WTC11 (cell line): ENCODE results near the gene SYT1. TPM values are rescaled to one million over a fixed set of nuclear protein-coding genes. Genes with fewer than 3 reads are reported as not detected.

Experiments used
- ATAC-seq: fragments of 200-7000 bp; cut with Tn5 transposase; 2 replicates; pipeline ENCODE4 v1.10.0; 2021; ENCODE audit warnings: mild to moderate bottlenecking, moderate library complexity
- CTCF ChIA-PET: fragments of 300-600 bp; sonication (Branson Sonifier 250); formaldehyde crosslinking; loops from one replicate; lab custom pipeline; 2021; ENCODE audit warnings: antibody characterized with exemption; lab: Charles Lee
- POLR2A ChIA-PET: fragments of 350-600 bp; sonication (Branson Sonifier 250); formaldehyde crosslinking; loops from one replicate; lab custom pipeline; 2021; ENCODE audit warnings: antibody characterized with exemption; lab: Charles Lee
- DNase-seq: peaks from one replicate; pipeline ENCODE4 v3.0.0; 2021; ENCODE audit warnings: low spot score
- H3K27ac Mint-ChIP-seq: 2 replicates; pipeline ENCODE4 v1.8.0; 2021; ENCODE audit warnings: mixed read lengths
- H3K27me3 Mint-ChIP-seq: 2 replicates; pipeline ENCODE4 v1.8.0; 2021; ENCODE audit warnings: low read depth, mild to moderate bottlenecking, moderate library complexity, mixed read lengths
- H3K36me3 Mint-ChIP-seq: 2 replicates; pipeline ENCODE4 v1.8.0; 2021; ENCODE audit warnings: mixed read lengths
- H3K4me1 Mint-ChIP-seq: 2 replicates; pipeline ENCODE4 v1.8.0; 2022; ENCODE audit warnings: mixed read lengths
- H3K4me3 Mint-ChIP-seq: 2 replicates; pipeline ENCODE4 v1.8.0; 2021; ENCODE audit warnings: mild to moderate bottlenecking, moderate library complexity, mixed read lengths
- H3K9me3 Mint-ChIP-seq: 2 replicates; pipeline ENCODE4 v1.8.0; 2021; ENCODE audit warnings: mixed read lengths
- CREB1 ChIP-seq: sonication (generic); formaldehyde crosslinking; IDR thresholded peaks from 2 replicates; pipeline ENCODE4 v1.8.0; 2023; ENCODE audit warnings: mild to moderate bottlenecking, missing genetic modification reagents
- ESRRA ChIP-seq: sonication (generic); formaldehyde crosslinking; IDR thresholded peaks from 2 replicates; pipeline ENCODE4 v1.8.1; 2022; ENCODE audit warnings: mild to moderate bottlenecking, missing genetic modification reagents, borderline replicate concordance
- ETV6 ChIP-seq: sonication (generic); formaldehyde crosslinking; IDR thresholded peaks from 2 replicates; pipeline ENCODE4 v1.8.1; 2022; ENCODE audit warnings: mild to moderate bottlenecking, missing genetic modification reagents
- FOXJ3 ChIP-seq: sonication (generic); formaldehyde crosslinking; IDR thresholded peaks from 2 replicates; pipeline ENCODE4 v1.9.0; 2021; ENCODE audit warnings: missing genetic modification reagents, mild to moderate bottlenecking, borderline replicate concordance
- GABPB1 ChIP-seq: sonication (generic); formaldehyde crosslinking; IDR thresholded peaks from 2 replicates; pipeline ENCODE4 v1.8.1; 2023; ENCODE audit warnings: mild to moderate bottlenecking, missing genetic modification reagents
- GTF2I ChIP-seq: fragments of 250-450 bp; sonication (Bioruptor Pico); conservative IDR thresholded peaks from 2 replicates; pipeline ENCODE4 v1.4.0; 2021; ENCODE audit warnings: mild to moderate bottlenecking
- HMGA2 ChIP-seq: fragments of 250-450 bp; sonication (Bioruptor Pico); IDR thresholded peaks from 2 replicates; pipeline ENCODE4 v1.4.0; 2021; ENCODE audit warnings: mild to moderate bottlenecking, moderate library complexity
- JAZF1 ChIP-seq: fragments of 250-450 bp; sonication (Bioruptor Pico); IDR thresholded peaks from 2 replicates; pipeline ENCODE4 v1.9.0; 2021; ENCODE audit warnings: moderate library complexity, mild to moderate bottlenecking, inconsistent platforms
- MYBL2 ChIP-seq: sonication (generic); formaldehyde crosslinking; IDR thresholded peaks from 2 replicates; pipeline ENCODE4 v1.8.1; 2023; ENCODE audit warnings: mild to moderate bottlenecking, moderate library complexity, missing genetic modification reagents
- NR2C2 ChIP-seq: sonication (generic); formaldehyde crosslinking; IDR thresholded peaks from 2 replicates; pipeline ENCODE4 v1.8.0; 2022; ENCODE audit warnings: mild to moderate bottlenecking, missing genetic modification reagents
- ZNF396 ChIP-seq: fragments of 250-450 bp; sonication (Bioruptor Pico); IDR thresholded peaks from 2 replicates; pipeline ENCODE4 v1.8.0; 2021; ENCODE audit warnings: mild to moderate bottlenecking, moderate library complexity, borderline replicate concordance
- total RNA-seq: library from RNA; stranded (reverse); gene quantifications from 3 replicates; pipeline ENCODE4 v1.2.3, GENCODE V29; 2021
- TF ChIP-seq, protein P1 (sequence below): sonication (generic); formaldehyde crosslinking; IDR thresholded peaks from 2 replicates; pipeline ENCODE4 v1.8.0; 2022; ENCODE audit warnings: mild to moderate bottlenecking, missing genetic modification reagents
- TF ChIP-seq, protein P2 (sequence below): fragments of 250-450 bp; sonication (Bioruptor Pico); IDR thresholded peaks from 2 replicates; pipeline ENCODE4 v1.9.0; 2021; ENCODE audit warnings: moderate library complexity, mild to moderate bottlenecking, inconsistent platforms, borderline replicate concordance
- TF ChIP-seq, protein P3 (sequence below): fragments of 200-600 bp; IDR thresholded peaks from 2 replicates; pipeline ENCODE4 v1.8.0; 2022; ENCODE audit warnings: antibody characterized with exemption
- TF ChIP-seq, protein P4 (sequence below): sonication (generic); formaldehyde crosslinking; IDR thresholded peaks from 2 replicates; pipeline ENCODE4 v1.8.1; 2022; ENCODE audit warnings: missing genetic modification reagents, borderline replicate concordance
- TF ChIP-seq, protein P5 (sequence below): sonication (generic); formaldehyde crosslinking; IDR thresholded peaks from 2 replicates; pipeline ENCODE4 v1.8.1; 2023; ENCODE audit warnings: mild to moderate bottlenecking, missing genetic modification reagents, moderate library complexity

The SYT1 gene
- total RNA-seq, 1 experiment from 2014 or later: 45.2 TPM

DNA sequence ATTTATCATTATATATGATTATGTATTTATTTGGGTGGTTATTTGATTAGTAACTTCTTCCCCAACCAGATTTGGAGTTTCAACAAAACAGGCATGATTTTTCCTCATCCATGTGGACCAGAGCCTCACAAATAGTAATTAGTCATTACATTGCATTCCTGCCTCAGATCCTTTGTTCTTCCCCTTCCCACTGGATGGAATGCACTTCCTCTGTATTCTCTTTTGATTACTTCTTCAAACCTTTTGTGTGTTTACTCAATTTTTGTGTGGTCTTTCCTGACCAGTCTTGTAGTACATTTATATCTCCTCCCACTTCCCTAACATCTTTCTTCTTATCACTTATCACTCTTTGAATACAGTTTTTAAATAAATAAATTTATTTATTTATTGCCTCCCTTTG lies 15.5 kb downstream of the SYT1 start (continued):
- TF ChIP-seq, protein P1, sequence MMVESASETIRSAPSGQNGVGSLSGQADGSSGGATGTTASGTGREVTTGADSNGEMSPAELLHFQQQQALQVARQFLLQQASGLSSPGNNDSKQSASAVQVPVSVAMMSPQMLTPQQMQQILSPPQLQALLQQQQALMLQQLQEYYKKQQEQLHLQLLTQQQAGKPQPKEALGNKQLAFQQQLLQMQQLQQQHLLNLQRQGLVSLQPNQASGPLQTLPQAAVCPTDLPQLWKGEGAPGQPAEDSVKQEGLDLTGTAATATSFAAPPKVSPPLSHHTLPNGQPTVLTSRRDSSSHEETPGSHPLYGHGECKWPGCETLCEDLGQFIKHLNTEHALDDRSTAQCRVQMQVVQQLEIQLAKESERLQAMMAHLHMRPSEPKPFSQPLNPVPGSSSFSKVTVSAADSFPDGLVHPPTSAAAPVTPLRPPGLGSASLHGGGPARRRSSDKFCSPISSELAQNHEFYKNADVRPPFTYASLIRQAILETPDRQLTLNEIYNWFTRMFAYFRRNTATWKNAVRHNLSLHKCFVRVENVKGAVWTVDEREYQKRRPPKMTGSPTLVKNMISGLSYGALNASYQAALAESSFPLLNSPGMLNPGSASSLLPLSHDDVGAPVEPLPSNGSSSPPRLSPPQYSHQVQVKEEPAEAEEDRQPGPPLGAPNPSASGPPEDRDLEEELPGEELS (CRISPR knock-in tag): no peak
- TF ChIP-seq, protein P2, sequence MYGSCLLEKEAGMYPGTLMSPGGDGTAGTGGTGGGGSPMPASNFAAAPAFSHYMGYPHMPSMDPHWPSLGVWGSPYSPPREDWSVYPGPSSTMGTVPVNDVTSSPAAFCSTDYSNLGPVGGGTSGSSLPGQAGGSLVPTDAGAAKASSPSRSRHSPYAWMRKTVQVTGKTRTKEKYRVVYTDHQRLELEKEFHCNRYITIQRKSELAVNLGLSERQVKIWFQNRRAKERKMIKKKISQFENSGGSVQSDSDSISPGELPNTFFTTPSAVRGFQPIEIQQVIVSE (CRISPR knock-in tag): no peak

DNA sequence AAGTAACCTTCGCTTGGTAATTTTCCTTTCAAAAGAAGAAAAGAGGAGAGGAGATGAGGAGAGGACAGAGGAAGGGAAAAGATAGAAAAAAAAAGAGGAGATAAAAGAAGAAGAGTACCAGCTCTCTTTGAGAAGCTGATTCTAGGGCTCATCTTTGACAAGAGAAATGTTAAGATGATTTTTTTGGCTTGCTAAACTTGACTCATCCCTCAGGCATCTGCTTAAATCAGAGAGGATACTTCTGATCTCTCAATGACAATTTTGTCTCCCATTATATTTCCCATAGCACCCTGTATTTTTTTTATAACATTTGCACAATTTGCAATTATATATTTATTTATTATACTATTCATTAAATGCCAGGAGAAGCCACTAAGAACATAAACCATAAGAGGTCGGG lies 17.1 kb downstream of the SYT1 start:
- Mint-ChIP-seq H3K27me3 (no peaks in the 10 kb centered on the region), H3K4me3 (no peak overlapping the region), H3K36me3 (peaks cover 8% of the 10 kb centered on the region), H3K4me1 (peaks cover 61% of the 10 kb centered on the region), H3K27ac (peak overlapping the region; percentile 62), H3K9me3 (no peaks in the 10 kb centered on the region)
- ChIA-PET POLR2A (interaction anchor here (0.7 kb wide), 1 partner anchor 18 kb away, joined by 3 read pairs; no protein-coding TSS in a partner anchor), CTCF (interaction anchor here (1.5 kb wide), 1 partner anchor 18 kb away, joined by 3 read pairs; no protein-coding TSS in a partner anchor)
- ATAC-seq (no peak), DNase-seq (no peak)
- TF ChIP-seq, protein P3, sequence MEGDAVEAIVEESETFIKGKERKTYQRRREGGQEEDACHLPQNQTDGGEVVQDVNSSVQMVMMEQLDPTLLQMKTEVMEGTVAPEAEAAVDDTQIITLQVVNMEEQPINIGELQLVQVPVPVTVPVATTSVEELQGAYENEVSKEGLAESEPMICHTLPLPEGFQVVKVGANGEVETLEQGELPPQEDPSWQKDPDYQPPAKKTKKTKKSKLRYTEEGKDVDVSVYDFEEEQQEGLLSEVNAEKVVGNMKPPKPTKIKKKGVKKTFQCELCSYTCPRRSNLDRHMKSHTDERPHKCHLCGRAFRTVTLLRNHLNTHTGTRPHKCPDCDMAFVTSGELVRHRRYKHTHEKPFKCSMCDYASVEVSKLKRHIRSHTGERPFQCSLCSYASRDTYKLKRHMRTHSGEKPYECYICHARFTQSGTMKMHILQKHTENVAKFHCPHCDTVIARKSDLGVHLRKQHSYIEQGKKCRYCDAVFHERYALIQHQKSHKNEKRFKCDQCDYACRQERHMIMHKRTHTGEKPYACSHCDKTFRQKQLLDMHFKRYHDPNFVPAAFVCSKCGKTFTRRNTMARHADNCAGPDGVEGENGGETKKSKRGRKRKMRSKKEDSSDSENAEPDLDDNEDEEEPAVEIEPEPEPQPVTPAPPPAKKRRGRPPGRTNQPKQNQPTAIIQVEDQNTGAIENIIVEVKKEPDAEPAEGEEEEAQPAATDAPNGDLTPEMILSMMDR: no peak
- TF ChIP-seq NR2C2 (CRISPR knock-in tag) (no peak), GABPB1 (no peak), JAZF1 (CRISPR knock-in tag) (no peak), FOXJ3 (CRISPR knock-in tag) (no peak), HMGA2 (no peak), CREB1 (CRISPR knock-in tag) (no peak), MYBL2 (CRISPR knock-in tag) (no peak), ESRRA (CRISPR knock-in tag) (no peak), GTF2I (CRISPR knock-in tag) (no peak)
- TF ChIP-seq, protein P4, sequence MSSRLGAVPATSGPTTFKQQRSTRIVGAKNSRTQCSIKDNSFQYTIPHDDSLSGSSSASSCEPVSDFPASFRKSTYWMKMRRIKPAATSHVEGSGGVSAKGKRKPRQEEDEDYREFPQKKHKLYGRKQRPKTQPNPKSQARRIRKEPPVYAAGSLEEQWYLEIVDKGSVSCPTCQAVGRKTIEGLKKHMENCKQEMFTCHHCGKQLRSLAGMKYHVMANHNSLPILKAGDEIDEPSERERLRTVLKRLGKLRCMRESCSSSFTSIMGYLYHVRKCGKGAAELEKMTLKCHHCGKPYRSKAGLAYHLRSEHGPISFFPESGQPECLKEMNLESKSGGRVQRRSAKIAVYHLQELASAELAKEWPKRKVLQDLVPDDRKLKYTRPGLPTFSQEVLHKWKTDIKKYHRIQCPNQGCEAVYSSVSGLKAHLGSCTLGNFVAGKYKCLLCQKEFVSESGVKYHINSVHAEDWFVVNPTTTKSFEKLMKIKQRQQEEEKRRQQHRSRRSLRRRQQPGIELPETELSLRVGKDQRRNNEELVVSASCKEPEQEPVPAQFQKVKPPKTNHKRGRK (CRISPR knock-in tag): no peak

GRCh38 chr12:78885466-78885865 lies 20.9 kb downstream of the SYT1 start:
- H3K27ac Mint-ChIP-seq: no peak overlapping the region

More at GRCh38 chr12:78885466-78885865, 20.9 kb downstream of the SYT1 start:
- Mint-ChIP-seq H3K9me3 (no peaks in the 10 kb centered on the region), H3K4me3 (no peak overlapping the region), H3K27me3 (no peaks in the 10 kb centered on the region), H3K4me1 (peaks cover 53% of the 10 kb centered on the region), H3K36me3 (no peaks in the 10 kb centered on the region)
- ChIA-PET POLR2A (interaction anchor here (0.7 to 1.2 kb wide), 2 partner anchors 21 to 22 kb away, joined by 3 to 4 read pairs; partner anchors contain the start of gene SYT1), CTCF (interaction anchor here (0.5 to 0.9 kb wide), 2 partner anchors 12 to 244 kb away, joined by 3 to 4 read pairs; no protein-coding TSS in a partner anchor)
- TF ChIP-seq ZNF396 (CRISPR knock-in tag) (no peak), ETV6 (CRISPR knock-in tag) (peak; percentile 57; the same call in 1 of the 2 replicates)
- TF ChIP-seq, protein P5, sequence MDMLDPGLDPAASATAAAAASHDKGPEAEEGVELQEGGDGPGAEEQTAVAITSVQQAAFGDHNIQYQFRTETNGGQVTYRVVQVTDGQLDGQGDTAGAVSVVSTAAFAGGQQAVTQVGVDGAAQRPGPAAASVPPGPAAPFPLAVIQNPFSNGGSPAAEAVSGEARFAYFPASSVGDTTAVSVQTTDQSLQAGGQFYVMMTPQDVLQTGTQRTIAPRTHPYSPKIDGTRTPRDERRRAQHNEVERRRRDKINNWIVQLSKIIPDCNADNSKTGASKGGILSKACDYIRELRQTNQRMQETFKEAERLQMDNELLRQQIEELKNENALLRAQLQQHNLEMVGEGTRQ (CRISPR knock-in tag): peak; percentile 42; the same call in 1 of the 2 replicates
- ATAC-seq (peak; percentile 87), DNase-seq (peak; percentile 17)
